Upper lobe of left lung (tissue), 4 donors: Measurements from ENCODE around the gene GPR162.

Source experiments
- POLR2A ChIP-seq, 4 donors: fragments of 450-650 bp; IDR thresholded peaks; one replicate each; pipeline ENCODE4 v1.5.1; 2016 to 2017; ENCODE audit warnings: antibody characterized with exemption in 4 of 4, mild to moderate bottlenecking in 2 of 4
- TF ChIP-seq, protein P1 (sequence below), 6 experiments: fragments of 450-650 bp in 4 of 6; fragments of 200-600 bp in 2 of 6; sonication (generic) in 2 of 6; IDR thresholded peaks; one replicate each; pipeline ENCODE4 v1.5.1; 2016 to 2019; ENCODE audit warnings: antibody characterized with exemption in 6 of 6

DNA sequence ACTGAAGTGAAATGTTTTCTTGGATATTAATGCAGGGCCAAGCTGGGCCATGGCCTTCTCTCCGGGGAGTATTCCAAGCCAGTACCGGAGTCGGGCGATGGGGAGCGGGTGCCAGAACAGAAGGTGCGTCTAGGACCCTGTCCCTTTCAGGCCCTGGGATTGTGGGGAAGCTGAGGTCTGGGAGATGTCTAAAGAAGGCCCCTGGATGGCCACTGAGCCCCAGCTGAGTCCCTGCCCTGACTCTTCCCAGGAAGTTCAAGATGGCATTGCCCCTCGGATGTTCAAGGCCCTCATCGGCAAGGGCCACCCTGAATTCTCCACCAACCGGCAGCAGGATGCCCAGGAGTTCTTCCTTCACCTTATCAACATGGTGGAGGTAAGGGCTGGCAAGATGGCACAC is 38.5 kb downstream of the GPR162 start:
- TF ChIP-seq, protein P1, sequence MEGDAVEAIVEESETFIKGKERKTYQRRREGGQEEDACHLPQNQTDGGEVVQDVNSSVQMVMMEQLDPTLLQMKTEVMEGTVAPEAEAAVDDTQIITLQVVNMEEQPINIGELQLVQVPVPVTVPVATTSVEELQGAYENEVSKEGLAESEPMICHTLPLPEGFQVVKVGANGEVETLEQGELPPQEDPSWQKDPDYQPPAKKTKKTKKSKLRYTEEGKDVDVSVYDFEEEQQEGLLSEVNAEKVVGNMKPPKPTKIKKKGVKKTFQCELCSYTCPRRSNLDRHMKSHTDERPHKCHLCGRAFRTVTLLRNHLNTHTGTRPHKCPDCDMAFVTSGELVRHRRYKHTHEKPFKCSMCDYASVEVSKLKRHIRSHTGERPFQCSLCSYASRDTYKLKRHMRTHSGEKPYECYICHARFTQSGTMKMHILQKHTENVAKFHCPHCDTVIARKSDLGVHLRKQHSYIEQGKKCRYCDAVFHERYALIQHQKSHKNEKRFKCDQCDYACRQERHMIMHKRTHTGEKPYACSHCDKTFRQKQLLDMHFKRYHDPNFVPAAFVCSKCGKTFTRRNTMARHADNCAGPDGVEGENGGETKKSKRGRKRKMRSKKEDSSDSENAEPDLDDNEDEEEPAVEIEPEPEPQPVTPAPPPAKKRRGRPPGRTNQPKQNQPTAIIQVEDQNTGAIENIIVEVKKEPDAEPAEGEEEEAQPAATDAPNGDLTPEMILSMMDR (IDR thresholded peaks at IDR 0.05) = no peak
- TF ChIP-seq POLR2A (IDR thresholded peaks at IDR 0.05) = no peak
